ENCODE results near the gene ASPHD1.
"Not testable (repeated sequence)": the region's sequence is repeated elsewhere in the genome, so short reads cannot be mapped to it uniquely, and the experiment has no call there.

ASPHD1 gene

GRCh38 chr16:29927070-29927905 lies 27.0 kb downstream of the ASPHD1 start:
- TF ChIP-seq CTCF (IDR thresholded peaks at IDR 0.05; ENCODE audit: borderline replicate concordance, extremely low read depth, low read length, poor library complexity, severe bottlenecking) (no peak), EZH2 (IDR thresholded peaks at IDR 0.05; ENCODE audit: borderline replicate concordance, low read depth, low read length, severe bottlenecking) (no peak)
- peak overlapping the region; percentile 99 for H3K4me2 ChIP-seq (ENCODE audit: insufficient read depth, low read length)
- ATAC-seq (ENCODE audit: insufficient read depth, low read depth), result no peak
- no peaks in the 10 kb centered on the region for H3K9me3 ChIP-seq (ENCODE audit: insufficient read depth, low read length, severe bottlenecking)
- no peak overlapping the region for H2AFZ ChIP-seq (ENCODE audit: low read depth, low read length)
- peaks cover 33% of the 10 kb centered on the region for H3K4me1 ChIP-seq (ENCODE audit: insufficient read depth, low read length)
- H3K36me3 ChIP-seq (ENCODE audit: insufficient read depth, low read length), result peaks cover 9% of the 10 kb centered on the region
- no peaks in the 10 kb centered on the region for H3K27me3 ChIP-seq (ENCODE audit: insufficient read depth, low read length, poor library complexity)
- H3K9ac ChIP-seq (ENCODE audit: low read depth, low read length), result peak overlapping the region; percentile 89
- H4K20me1 ChIP-seq (ENCODE audit: insufficient read depth, low read length), result peaks cover 9% of the 10 kb centered on the region
- H3K4me3 ChIP-seq (ENCODE audit: low read depth in 1 of 2, low read length in 2 of 2), result peak overlapping the region in 1 of 2 experiments; percentile 100; a peak in 2 of 4 replicates
- no peak for DNase-seq
- H3K79me2 ChIP-seq (ENCODE audit: insufficient read depth, low read length), result peaks cover 35% of the 10 kb centered on the region
- peak overlapping the region; percentile 94; the same call in 1 of the 2 replicates for H3K27ac ChIP-seq (ENCODE audit: low read length)

DNA sequence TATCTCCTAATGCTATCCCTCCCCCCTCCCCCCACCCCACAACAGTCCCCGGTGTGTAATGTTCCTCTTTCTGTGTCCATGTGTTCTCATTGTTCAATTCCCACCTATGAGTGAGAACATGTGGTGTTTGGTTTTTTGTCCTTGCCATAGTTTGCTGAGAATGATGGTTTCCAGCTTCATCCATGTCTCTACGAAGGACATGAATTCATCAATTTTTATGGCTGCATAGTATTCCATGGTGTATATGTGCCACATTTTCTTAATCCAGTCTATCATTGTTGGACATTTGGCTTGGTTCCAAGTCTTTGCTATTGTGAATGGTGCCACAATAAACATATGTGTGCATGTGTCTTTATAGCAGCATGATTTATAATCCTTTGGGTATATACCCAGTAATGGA lies 31.5 kb downstream of the ASPHD1 start:
- H3K79me2 ChIP-seq (ENCODE audit: insufficient read depth, low read length); H3K27me3 ChIP-seq (ENCODE audit: insufficient read depth, low read length, poor library complexity); H3K36me3 ChIP-seq (ENCODE audit: insufficient read depth, low read length); H4K20me1 ChIP-seq (ENCODE audit: insufficient read depth, low read length); H3K27ac ChIP-seq (ENCODE audit: low read length); H3K4me3 ChIP-seq (ENCODE audit: low read depth in 1 of 2, low read length in 2 of 2); ATAC-seq (ENCODE audit: insufficient read depth, low read depth); DNase-seq; H3K9me3 ChIP-seq (ENCODE audit: insufficient read depth, low read length, severe bottlenecking); H2AFZ ChIP-seq (ENCODE audit: low read depth, low read length); H3K4me2 ChIP-seq (ENCODE audit: insufficient read depth, low read length); H3K9ac ChIP-seq (ENCODE audit: low read depth, low read length); H3K4me1 ChIP-seq (ENCODE audit: insufficient read depth, low read length): not testable (repeated sequence)

DNA sequence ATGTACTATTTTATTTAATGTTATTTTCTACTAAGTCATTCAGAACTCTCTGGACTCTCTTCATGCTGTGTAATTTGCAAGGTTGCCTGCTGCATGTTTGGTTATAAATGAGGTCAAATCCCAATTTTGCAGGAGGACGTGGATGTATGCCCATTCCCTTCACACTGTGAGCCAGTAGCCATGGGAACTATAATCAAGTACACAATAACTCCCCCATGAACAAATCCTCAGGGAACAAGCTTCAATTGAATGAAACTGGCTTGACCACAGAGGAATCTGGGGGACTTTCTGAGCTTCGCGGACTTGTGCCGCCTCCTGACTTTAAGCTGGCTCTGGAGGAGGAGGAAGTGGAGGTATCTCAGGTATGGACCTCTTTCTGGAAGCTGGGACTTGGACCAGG lies 40.4 kb downstream of the ASPHD1 start:
- Histone ChIP-seq H3K36me3 (ENCODE audit: insufficient read depth, low read length) (no peaks in the 10 kb centered on the region), H3K4me2 (ENCODE audit: insufficient read depth, low read length) (no peak overlapping the region), H3K27me3 (ENCODE audit: insufficient read depth, low read length, poor library complexity) (no peaks in the 10 kb centered on the region), H3K9ac (ENCODE audit: low read depth, low read length) (no peak overlapping the region), H4K20me1 (ENCODE audit: insufficient read depth, low read length) (no peaks in the 10 kb centered on the region), H3K4me1 (ENCODE audit: insufficient read depth, low read length) (no peaks in the 10 kb centered on the region), H3K9me3 (ENCODE audit: insufficient read depth, low read length, severe bottlenecking) (no peaks in the 10 kb centered on the region), H3K4me3 (ENCODE audit: low read depth in 1 of 2, low read length in 2 of 2) (no peak overlapping the region), H3K27ac (ENCODE audit: low read length) (no peak overlapping the region), H2AFZ (ENCODE audit: low read depth, low read length) (no peak overlapping the region), H3K79me2 (ENCODE audit: insufficient read depth, low read length) (no peaks in the 10 kb centered on the region)
- no peak for TF ChIP-seq CTCF (IDR thresholded peaks at IDR 0.05; ENCODE audit: borderline replicate concordance, extremely low read depth, low read length, poor library complexity, severe bottlenecking)
- no peak for TF ChIP-seq EZH2 (IDR thresholded peaks at IDR 0.05; ENCODE audit: borderline replicate concordance, low read depth, low read length, severe bottlenecking)
- no peak for DNase-seq
- ATAC-seq (ENCODE audit: insufficient read depth, low read depth), result no peak

GRCh38 chr16:29943846-29944799 lies 43.8 kb downstream of the ASPHD1 start:
- no peak overlapping the region for H2AFZ ChIP-seq (ENCODE audit: low read depth, low read length)

More at GRCh38 chr16:29943846-29944799, 43.8 kb downstream of the ASPHD1 start:
- ATAC-seq (ENCODE audit: insufficient read depth, low read depth) (no peak), DNase-seq (no peak)
- H4K20me1 ChIP-seq (ENCODE audit: insufficient read depth, low read length), result no peaks in the 10 kb centered on the region
- H3K9me3 ChIP-seq (ENCODE audit: insufficient read depth, low read length, severe bottlenecking), result no peaks in the 10 kb centered on the region
- no peak overlapping the region for H3K27ac ChIP-seq (ENCODE audit: low read length)
- H3K4me3 ChIP-seq (ENCODE audit: low read depth in 1 of 2, low read length in 2 of 2), result no peak overlapping the region
- H3K79me2 ChIP-seq (ENCODE audit: insufficient read depth, low read length), result no peaks in the 10 kb centered on the region
- TF ChIP-seq EZH2 (IDR thresholded peaks at IDR 0.05; ENCODE audit: borderline replicate concordance, low read depth, low read length, severe bottlenecking) (no peak), CTCF (IDR thresholded peaks at IDR 0.05; ENCODE audit: borderline replicate concordance, extremely low read depth, low read length, poor library complexity, severe bottlenecking) (peak; percentile 27)
- H3K4me2 ChIP-seq (ENCODE audit: insufficient read depth, low read length), result no peak overlapping the region
- H3K27me3 ChIP-seq (ENCODE audit: insufficient read depth, low read length, poor library complexity), result no peaks in the 10 kb centered on the region
- H3K36me3 ChIP-seq (ENCODE audit: insufficient read depth, low read length), result no peaks in the 10 kb centered on the region
- H3K9ac ChIP-seq (ENCODE audit: low read depth, low read length), result no peak overlapping the region
- no peaks in the 10 kb centered on the region for H3K4me1 ChIP-seq (ENCODE audit: insufficient read depth, low read length)
